ENCODE measurements around the gene BCL10. TPM values are rescaled to one million over a fixed set of nuclear protein-coding genes. Genes with fewer than 3 reads are reported as not detected.

BCL10 gene
- total RNA-seq, 4 donors from 2014 or later = 12.6 to 20.3 (median 13.0) TPM

GRCh38 chr1:85280636-85281035 is 4.2 kb upstream of the BCL10 start:
- no peak overlapping the region for H3K4me3 ChIP-seq
- TF ChIP-seq POLR2A (IDR thresholded peaks at IDR 0.05) = no peak
- TF ChIP-seq EP300 (IDR thresholded peaks at IDR 0.05) = no peak
- no peak for TF ChIP-seq CTCF (IDR thresholded peaks at IDR 0.05)
- DNase-seq (ENCODE audit: low spot score in 2 of 2) = no peak
- peaks cover 0 to 13% (median 0%) of the 10 kb centered on the region in 3 donors for H3K36me3 ChIP-seq
- H3K27me3 ChIP-seq = no peaks in the 10 kb centered on the region
- no peak overlapping the region for H3K27ac ChIP-seq
- H3K9me3 ChIP-seq = no peaks in the 10 kb centered on the region
- WGBS, 2 donors = 48 to 54% methylated on average over 4 of the region's 4 CpGs
- peaks cover 0 to 9% (median 0%) of the 10 kb centered on the region in 4 donors for H3K4me1 ChIP-seq

DNA sequence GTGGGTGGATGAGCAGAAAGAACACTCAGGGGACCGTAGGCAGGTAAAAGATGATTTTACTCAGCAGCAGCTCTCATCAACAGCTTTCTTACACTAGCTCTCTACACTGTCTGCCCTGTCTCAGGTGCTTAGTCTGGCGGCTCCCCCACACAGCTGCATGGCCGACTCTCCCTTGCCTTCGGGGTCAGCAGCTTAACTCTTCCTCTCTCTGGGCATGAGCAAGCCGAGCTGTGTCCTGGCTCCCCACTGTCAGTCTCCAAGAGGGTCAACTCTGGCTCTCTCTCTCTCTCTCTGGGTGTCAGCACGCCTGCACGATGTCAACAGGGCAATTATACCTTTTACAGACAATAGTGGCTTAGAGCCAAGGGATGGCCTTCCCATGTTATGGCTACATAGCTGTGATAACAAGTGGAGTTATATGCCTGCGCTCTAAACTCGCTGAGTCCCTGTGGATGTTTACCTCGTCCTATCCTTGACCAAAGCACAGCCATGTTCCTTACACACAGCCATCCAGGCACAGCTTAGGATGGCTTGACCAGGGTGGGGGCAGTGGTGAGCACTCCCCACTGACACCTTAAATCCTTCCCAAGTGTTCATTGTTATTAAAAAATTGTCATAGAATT is 3.1 kb upstream of the BCL10 start:
- Histone ChIP-seq H3K4me3 (no peak overlapping the region), H3K36me3 (peaks cover 0 to 7% (median 0%) of the 10 kb centered on the region in 3 donors), H3K27me3 (no peaks in the 10 kb centered on the region), H3K27ac (peak overlapping the region in 3 of 4 donors; percentile 23 to 98 (median 80)), H3K4me1 (peaks cover 0 to 20% (median 7%) of the 10 kb centered on the region in 4 donors), H3K9me3 (no peaks in the 10 kb centered on the region)
- 71 to 77% methylated on average over 10 of the region's 10 CpGs for WGBS, 2 donors
- DNase-seq (ENCODE audit: low spot score in 2 of 2) = no peak
- no peak for TF ChIP-seq POLR2A (IDR thresholded peaks at IDR 0.05)
- no peak for TF ChIP-seq CTCF (IDR thresholded peaks at IDR 0.05)
- no peak for TF ChIP-seq EP300 (IDR thresholded peaks at IDR 0.05)

- DNase-seq (ENCODE audit: low spot score in 2 of 2) = peak in 1 of 2 donors; percentile 60
- WGBS, 2 donors = 20 to 27% methylated on average over 2 of the region's 2 CpGs
- H3K27ac ChIP-seq = peak overlapping the region in 3 of 4 donors; percentile 23 to 98 (median 80)
- no peak overlapping the region for H3K4me3 ChIP-seq
- no peaks in the 10 kb centered on the region for H3K9me3 ChIP-seq
- TF ChIP-seq EP300 (IDR thresholded peaks at IDR 0.05) (peak in 1 of 2 donors; percentile 75), CTCF (IDR thresholded peaks at IDR 0.05) (no peak), POLR2A (IDR thresholded peaks at IDR 0.05) (no peak)
- H3K27me3 ChIP-seq = no peaks in the 10 kb centered on the region
- H3K36me3 ChIP-seq = peaks cover 0 to under 1% (median 0%) of the 10 kb centered on the region in 3 donors
- H3K4me1 ChIP-seq = peaks cover 0 to 27% (median 14%) of the 10 kb centered on the region in 4 donors
Measured at GRCh38 chr1:85278853-85279314, 2.5 kb upstream of the BCL10 start.

- Histone ChIP-seq H3K4me1 (peaks cover 0 to 33% (median 16%) of the 10 kb centered on the region in 4 donors), H3K9me3 (no peaks in the 10 kb centered on the region), H3K27ac (peak overlapping the region in 2 of 4 donors; percentile 96 to 98), H3K27me3 (no peaks in the 10 kb centered on the region), H3K4me3 (no peak overlapping the region), H3K36me3 (no peaks in the 10 kb centered on the region)
- DNase-seq (ENCODE audit: low spot score in 2 of 2) = no peak
- TF ChIP-seq POLR2A (IDR thresholded peaks at IDR 0.05) = no peak
- TF ChIP-seq CTCF (IDR thresholded peaks at IDR 0.05) = no peak
- TF ChIP-seq EP300 (IDR thresholded peaks at IDR 0.05) = no peak
- WGBS, 2 donors = 93 to 95% methylated on average over 4 of the region's 4 CpGs
Measured at GRCh38 chr1:85277802-85278201, 1.4 kb upstream of the BCL10 start.

DNA sequence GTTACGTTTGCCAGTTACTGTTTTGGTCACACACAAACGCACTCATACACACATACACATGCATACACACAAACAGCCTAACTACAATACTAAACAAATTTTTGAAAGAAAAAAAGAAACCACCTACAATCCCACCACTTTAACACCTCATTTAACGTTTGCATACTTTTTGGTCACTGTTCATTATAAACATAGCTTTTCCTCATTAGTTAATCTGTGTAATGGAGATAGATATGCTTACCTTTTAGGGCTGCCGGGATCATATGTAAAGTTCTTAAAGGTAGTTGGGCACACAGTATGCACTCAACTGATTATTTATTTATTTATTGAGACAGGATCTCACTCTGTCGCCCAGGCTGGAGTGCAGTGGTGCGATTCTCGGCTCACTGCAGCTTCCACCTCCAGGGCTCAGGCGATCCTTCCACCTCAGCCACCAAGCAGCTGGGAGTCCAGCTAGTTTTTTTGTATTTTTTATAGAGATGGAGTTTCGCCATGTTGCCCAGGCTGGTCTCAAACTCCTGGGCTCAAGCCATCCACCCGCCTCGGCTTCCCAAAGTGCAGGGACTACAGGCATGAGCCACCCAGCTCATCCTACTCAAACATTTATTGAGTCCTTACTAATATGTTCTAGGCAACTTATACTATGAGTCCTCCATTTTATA is 677 bp upstream of the BCL10 start:
- 63 to 66% methylated on average over 11 of the region's 11 CpGs for WGBS, 2 donors

More for the DNA sequence above, 677 bp upstream of the BCL10 start:
- peaks cover 0 to 40% (median 16%) of the 10 kb centered on the region in 4 donors for H3K4me1 ChIP-seq
- H3K27me3 ChIP-seq = no peaks in the 10 kb centered on the region
- no peaks in the 10 kb centered on the region for H3K36me3 ChIP-seq
- TF ChIP-seq CTCF (IDR thresholded peaks at IDR 0.05) = no peak
- peak in 1 of 2 donors; percentile 41 for TF ChIP-seq POLR2A (IDR thresholded peaks at IDR 0.05)
- H3K9me3 ChIP-seq = no peaks in the 10 kb centered on the region
- peak overlapping the region; percentile 90 to 99 (median 97) for H3K27ac ChIP-seq
- DNase-seq (ENCODE audit: low spot score in 2 of 2) = no peak
- H3K4me3 ChIP-seq = peak overlapping the region; percentile 21 to 92 (median 88)

All from tibial nerve (tissue), 4 donors.